Posterior vena cava (tissue), 2 donors: ENCODE data around the gene GUSB. TPM values are rescaled to one million over a fixed set of nuclear protein-coding genes. Genes with fewer than 3 reads are reported as not detected.
"Not testable (repeated sequence)": the region's sequence is repeated elsewhere in the genome, so short reads cannot be mapped to it uniquely, and the experiment has no call there.

Experiments
- DNase-seq: peaks from one replicate; pipeline ENCODE4 v3.0.0-alpha.2; 2020; ENCODE audit warnings: low spot score
- intact Hi-C, 2 donors: fragments of 100-400 bp; cut with DNase I; formaldehyde crosslinking; loops; one replicate each; pipeline versions ENCODE4 v1.14.1 to v1.14.2; 2022 to 2023
- total RNA-seq, 2 donors: library from RNA; stranded (reverse); fragmentation: NEBNext Ultra II Directional; extraction: Animal tissue kit (Norgen Biotek cat#: 25700); gene quantifications; one replicate each; pipeline ENCODE4 v1.2.1, GENCODE V29; 2021
- donor health status: DM: yes; HTN: yes; CAD: no.
- donor health status: DM: yes; HTN: yes; CAD: no.

Gene GUSB
- total RNA-seq, 2 donors from 2014 or later: 22.5 to 38.4 TPM

GRCh38 chr7:65978891-65979582 is 3.0 kb downstream of the GUSB start:
- intact Hi-C loops: no loop called here

GRCh38 chr7:65976659-65977196 is 5.3 kb downstream of the GUSB start:
- DNase-seq: no peak
- intact Hi-C loops: no loop called here

More at GRCh38 chr7:65978891-65979582, 3.0 kb downstream of the GUSB start:
- DNase-seq: no peak

GRCh38 chr7:65975814-65976445 is 6.1 kb downstream of the GUSB start:
- peak; percentile 41 for DNase-seq
- intact Hi-C loops: no loop called here

GRCh38 chr7:65974876-65975275 is 7.1 kb downstream of the GUSB start:
- peak; percentile 77 for DNase-seq
- intact Hi-C loops: no loop called here

- peak; percentile 72 for DNase-seq
- intact Hi-C loops: no loop called here
Measured at GRCh38 chr7:65974191-65974801, 7.7 kb downstream of the GUSB start.

GRCh38 chr7:65972976-65973375 is 9.0 kb downstream of the GUSB start:
- intact Hi-C loops: no loop called here

GRCh38 chr7:65971021-65971420 is 11.0 kb downstream of the GUSB start:
- peak; percentile 26 for DNase-seq
- intact Hi-C loops: no loop called here

More at GRCh38 chr7:65972976-65973375, 9.0 kb downstream of the GUSB start:
- DNase-seq: peak; percentile 13

GRCh38 chr7:65968256-65969185 is 13.5 kb downstream of the GUSB start:
- peak; percentile 55 for DNase-seq

GRCh38 chr7:65967361-65968155 is 14.5 kb downstream of the GUSB start:
- peak; percentile 64 for DNase-seq
- intact Hi-C loops: no loop called here

More at GRCh38 chr7:65968256-65969185, 13.5 kb downstream of the GUSB start:
- intact Hi-C loops: no loop called here

GRCh38 chr7:65966146-65966545 is 15.9 kb downstream of the GUSB start:
- intact Hi-C loops: no loop called here
- peak; percentile 49 for DNase-seq

GRCh38 chr7:65964671-65965070 is 17.3 kb downstream of the GUSB start:
- intact Hi-C loops, DNase-seq: not testable (repeated sequence)

GRCh38 chr7:65962033-65962432 is 20.0 kb downstream of the GUSB start:
- no peak for DNase-seq
- intact Hi-C loops: no loop called here

- DNase-seq: no peak
- intact Hi-C loops: no loop called here
Measured at GRCh38 chr7:65960351-65961074, 21.5 kb downstream of the GUSB start.

GRCh38 chr7:65955718-65956117 is 26.3 kb downstream of the GUSB start:
- intact Hi-C loops: no loop called here
- no peak for DNase-seq

GRCh38 chr7:65953890-65954450 is 28.0 kb downstream of the GUSB start:
- DNase-seq: no peak
- intact Hi-C loops: no loop called here

- intact Hi-C loops: no loop called here
Measured at GRCh38 chr7:65953001-65953720, 28.9 kb downstream of the GUSB start.

More at GRCh38 chr7:65953001-65953720, 28.9 kb downstream of the GUSB start:
- DNase-seq: no peak
